ENCODE results near the gene CLMN. TPM values are rescaled to one million over a fixed set of nuclear protein-coding genes. Genes with fewer than 3 reads are reported as not detected.
A peak's percentile ranks its signal among the peaks of the same experiment; 100 is the strongest.

CLMN gene
- total and polyA plus RNA-seq, 2 of the 4 experiments (the other 2 are of a cell fraction), result 0.10 to 0.18 TPM

DNA sequence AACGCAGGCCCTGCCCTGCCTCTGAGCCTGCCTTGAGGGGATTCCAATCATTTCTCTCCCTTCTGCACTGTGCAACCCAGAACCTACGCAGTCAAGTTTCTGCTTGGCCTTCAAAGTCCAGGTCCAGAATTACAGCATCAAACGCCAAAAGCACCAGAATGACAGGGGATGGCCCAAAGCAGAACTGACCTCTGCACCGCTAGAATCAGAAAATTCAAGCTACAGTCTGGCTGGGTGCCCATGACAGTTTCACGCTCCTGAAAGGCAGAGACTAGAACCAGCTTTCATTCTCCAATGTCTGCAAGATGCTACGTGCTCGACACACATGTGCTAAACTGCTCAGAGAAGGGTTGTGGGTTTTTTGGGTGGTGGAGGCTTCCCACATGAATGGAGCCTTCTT, 4.1 kb downstream of the CLMN start:
- no peak overlapping the region for H3K18ac ChIP-seq (ENCODE audit: low read depth, low read length)
- no peak overlapping the region for H3K27ac ChIP-seq (ENCODE audit: insufficient read depth, low read length)
- no peak overlapping the region for H3K14ac ChIP-seq (replicated peaks; ENCODE audit: low read depth, low read length)
- no peak overlapping the region for H2AK9ac ChIP-seq (replicated peaks; ENCODE audit: low read depth, low read length, poor library complexity)
- POLR2A ChIA-PET (ENCODE audit: unreplicated experiment), result no interaction called here
- DNase-seq (no peak), ATAC-seq (ENCODE audit: low read depth) (no peak)
- WGBS, 2 experiments (ENCODE audit: extremely low coverage in 2 of 2, insufficient read length in 1 of 2), result 70% methylated on average over 5 of the region's 7 CpGs; no CpG with 5 or more reads in 1 of the 2 experiments
- no peak overlapping the region for H3K23ac ChIP-seq (ENCODE audit: low read depth, low read length)
- no peak overlapping the region for H2AK5ac ChIP-seq (ENCODE audit: low read depth, low read length)
- no peaks in the 10 kb centered on the region for H3K9me3 ChIP-seq (ENCODE audit: control insufficient read depth, insufficient read depth, low read length)
- BruUV-seq (replicated peaks), result no TSS peak
- no peak overlapping the region for H4K8ac ChIP-seq (ENCODE audit: low read depth in 2 of 2, low read length in 2 of 2)
- no peaks in the 10 kb centered on the region for H3K79me1 ChIP-seq (ENCODE audit: low read depth in 1 of 2, low read length in 2 of 2)
- H2BK5ac ChIP-seq (ENCODE audit: low read depth, low read length, poor library complexity, severe bottlenecking), result no peak overlapping the region
- no peak overlapping the region for H4K5ac ChIP-seq (ENCODE audit: low read depth, low read length)
- H3K27me3 ChIP-seq (ENCODE audit: control insufficient read depth, insufficient read depth, low read length), result peaks cover 20% of the 10 kb centered on the region
- dilution Hi-C loops (cut with HindIII; ENCODE audit: low sequenced_read_pairs, unreplicated experiment) (no loop called here), intact Hi-C loops (cut with micrococcal nuclease) (no loop called here), in situ Hi-C loops (cut with MboI; ENCODE audit: low sequenced_read_pairs) (no loop called here)
- no peaks in the 10 kb centered on the region; the same call in 1 of the 2 replicates for H3K4me1 ChIP-seq (ENCODE audit: control insufficient read depth, insufficient read depth, low read length)
- H3K4ac ChIP-seq (ENCODE audit: low read depth, low read length), result no peak overlapping the region
- no peaks in the 10 kb centered on the region for H3K9me1 ChIP-seq (ENCODE audit: insufficient read depth, low read length)
- CTCF ChIA-PET, result no interaction called here
- H3K56ac ChIP-seq (ENCODE audit: extremely low read depth, insufficient read depth, low read length), result no peak overlapping the region
- no peak overlapping the region for H2BK20ac ChIP-seq (ENCODE audit: low read depth, low read length)
- H4K20me1 ChIP-seq (ENCODE audit: insufficient read depth, low read length), result no peaks in the 10 kb centered on the region
- H2AFZ ChIP-seq (replicated peaks; ENCODE audit: low read length, poor library complexity), result peak overlapping the region; percentile 23
- TF ChIP-seq SMC3 (IDR thresholded peaks at IDR 0.05; ENCODE audit: low read depth, low read length), result no peak
- TF ChIP-seq RFX5 (IDR thresholded peaks at IDR 0.05; ENCODE audit: low read depth, low read length), result no peak
- TF ChIP-seq FOS (IDR thresholded peaks at IDR 0.05; ENCODE audit: low read depth, low read length), result no peak
- no peak for TF ChIP-seq RAD21 (IDR thresholded peaks at IDR 0.05; ENCODE audit: low read length)
- no peak for TF ChIP-seq USF2 (IDR thresholded peaks at IDR 0.05; ENCODE audit: low read depth, low read length)
- TF ChIP-seq CTCF (conservative IDR thresholded peaks at IDR 0.05; ENCODE audit: low read depth, low read length), result no peak
- TF ChIP-seq MAZ (IDR thresholded peaks at IDR 0.05; ENCODE audit: borderline replicate concordance, low read depth, low read length), result no peak
- TF ChIP-seq BHLHE40 (IDR thresholded peaks at IDR 0.05; ENCODE audit: low read depth, low read length), result no peak
- TF ChIP-seq MXI1 (IDR thresholded peaks at IDR 0.05; ENCODE audit: borderline replicate concordance, low read depth, low read length), result no peak
- no peak for TF ChIP-seq ELK1 (IDR thresholded peaks at IDR 0.05; ENCODE audit: borderline replicate concordance, low read depth, low read length)
- no peak for TF ChIP-seq POLR2A (IDR thresholded peaks at IDR 0.05; ENCODE audit: low read depth, low read length)
- TF ChIP-seq RCOR1 (IDR thresholded peaks at IDR 0.05; ENCODE audit: insufficient replicate concordance, low read length), result no peak
- no peak for TF ChIP-seq CHD1 (IDR thresholded peaks at IDR 0.05; ENCODE audit: low read depth, low read length)
- no peak overlapping the region for H3K4me2 ChIP-seq (ENCODE audit: low read depth, low read length)
- H3K9ac ChIP-seq (ENCODE audit: low read depth, low read length), result no peak overlapping the region
- H2BK15ac ChIP-seq (ENCODE audit: low read depth, low read length), result no peak overlapping the region
- H2BK120ac ChIP-seq (ENCODE audit: low read depth, low read length), result no peak overlapping the region
- H3K4me3 ChIP-seq (ENCODE audit: insufficient read depth, low read depth, low read length), result no peak overlapping the region
- no peak overlapping the region for H4K91ac ChIP-seq (ENCODE audit: insufficient read depth, low read depth, low read length)
- H3K36me3 ChIP-seq (ENCODE audit: control insufficient read depth, insufficient read depth, low read length), result no peaks in the 10 kb centered on the region

Measured in IMR-90 (cell line).